Measurements from ENCODE around the gene KLF16.

Gene KLF16

DNA sequence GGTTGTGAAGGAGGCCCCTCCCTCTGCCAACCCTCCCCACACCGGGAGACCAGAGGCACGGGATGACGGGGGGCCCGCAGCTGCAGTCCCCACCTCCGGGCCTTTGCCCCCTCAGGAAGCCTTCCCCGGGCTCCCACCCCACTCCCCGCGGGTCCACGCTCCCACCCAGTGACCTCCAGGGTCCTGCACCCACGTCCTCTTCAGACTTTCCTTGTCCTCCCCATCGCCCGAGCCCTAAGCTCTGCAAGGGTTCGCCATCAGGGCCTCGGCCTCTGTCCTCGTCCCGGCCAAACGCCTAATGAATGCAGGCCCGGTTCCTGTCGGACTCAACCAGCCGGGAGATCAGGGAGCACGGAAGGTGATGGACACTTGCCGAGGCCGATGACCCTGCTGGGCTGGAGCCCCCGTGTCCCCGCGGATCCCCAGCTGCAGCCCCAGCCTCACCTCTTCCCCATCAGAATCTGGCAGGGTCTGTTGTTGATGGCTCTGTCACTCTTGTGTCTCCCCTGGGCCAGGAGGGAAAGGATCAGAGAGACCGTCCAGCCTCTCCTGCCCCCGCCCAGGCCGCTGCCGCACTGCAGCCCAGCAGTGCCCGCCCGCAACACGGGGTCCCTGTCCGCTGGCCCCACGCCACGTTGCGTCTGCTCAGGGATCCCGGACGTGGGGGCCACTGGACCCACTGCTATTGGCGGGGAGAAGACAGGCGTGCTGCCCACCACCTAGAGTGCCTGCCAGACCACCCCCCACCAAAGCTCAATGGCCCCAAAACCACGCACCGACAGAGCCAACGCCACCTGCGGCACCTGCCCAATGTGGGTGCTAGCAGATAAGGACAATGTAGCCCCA, 57.0 kb downstream of the KLF16 start:
- H3K4me1 ChIP-seq (ENCODE audit: control insufficient read depth in 2 of 2, insufficient read depth in 1 of 2, low read depth in 1 of 2, low read length in 2 of 2) = peaks cover 0 to 3% of the 10 kb centered on the region in 2 donors
- peaks cover 0 to 5% (median 0%) of the 10 kb centered on the region in 3 experiments for H3K27me3 ChIP-seq (ENCODE audit: control insufficient read depth in 3 of 3, insufficient read depth in 3 of 3, low read depth in 1 of 3, low read length in 3 of 3)
- no peak overlapping the region for H3K4me3 ChIP-seq (ENCODE audit: low read length in 2 of 2)
- H3K27ac ChIP-seq (replicated peaks; ENCODE audit: low read length) = no peak overlapping the region
- H2BK5ac ChIP-seq (ENCODE audit: low read length) = peak overlapping the region; percentile 82
- H4K8ac ChIP-seq (ENCODE audit: low read depth, low read length) = no peak overlapping the region
- peak overlapping the region; percentile 56 for H2AFZ ChIP-seq (ENCODE audit: low read length)
- H3K18ac ChIP-seq (ENCODE audit: low read length) = no peak overlapping the region
- H3K36me3 ChIP-seq (replicated peaks in 1 of 2; ENCODE audit: control insufficient read depth in 2 of 2, insufficient read depth in 2 of 2, low read length in 2 of 2) = no peaks in the 10 kb centered on the region
- H2AK5ac ChIP-seq (ENCODE audit: low read depth, low read length) = peak overlapping the region; percentile 84
- no CpG with 5 or more reads among the region's 45 CpGs for WGBS, 2 donors (ENCODE audit: extremely low coverage in 2 of 2, insufficient read length in 2 of 2, insufficient replicate concordance in 1 of 2)
- peaks cover 2% of the 10 kb centered on the region for H3K79me1 ChIP-seq (ENCODE audit: low read depth, low read length)
- H3K23ac ChIP-seq (ENCODE audit: low read depth, low read length, poor library complexity) = peak overlapping the region; percentile 91
- DNase-seq (ENCODE audit: low spot score) = no peak
- H3K9me3 ChIP-seq (replicated peaks in 1 of 2; ENCODE audit: control insufficient read depth in 2 of 2, insufficient read depth in 1 of 2, low read depth in 1 of 2, low read length in 2 of 2) = no peaks in the 10 kb centered on the region
- peak overlapping the region; percentile 58 for H2BK12ac ChIP-seq (ENCODE audit: low read length)
- H3K4ac ChIP-seq (ENCODE audit: low read length) = no peak overlapping the region
- no peak overlapping the region for H4K91ac ChIP-seq (ENCODE audit: low read depth, low read length, poor library complexity)
- no peak overlapping the region for H3K4me2 ChIP-seq (ENCODE audit: insufficient read depth, low read length, poor library complexity, severe bottlenecking)
- peak overlapping the region; percentile 6 for H2BK15ac ChIP-seq (ENCODE audit: low read length)
- peak overlapping the region; percentile 1 for H2BK120ac ChIP-seq (ENCODE audit: low read depth, low read length)
- H3K9ac ChIP-seq (ENCODE audit: low read depth, low read length, poor library complexity) = no peak overlapping the region
- H3K14ac ChIP-seq (ENCODE audit: low read length) = no peak overlapping the region

DNA sequence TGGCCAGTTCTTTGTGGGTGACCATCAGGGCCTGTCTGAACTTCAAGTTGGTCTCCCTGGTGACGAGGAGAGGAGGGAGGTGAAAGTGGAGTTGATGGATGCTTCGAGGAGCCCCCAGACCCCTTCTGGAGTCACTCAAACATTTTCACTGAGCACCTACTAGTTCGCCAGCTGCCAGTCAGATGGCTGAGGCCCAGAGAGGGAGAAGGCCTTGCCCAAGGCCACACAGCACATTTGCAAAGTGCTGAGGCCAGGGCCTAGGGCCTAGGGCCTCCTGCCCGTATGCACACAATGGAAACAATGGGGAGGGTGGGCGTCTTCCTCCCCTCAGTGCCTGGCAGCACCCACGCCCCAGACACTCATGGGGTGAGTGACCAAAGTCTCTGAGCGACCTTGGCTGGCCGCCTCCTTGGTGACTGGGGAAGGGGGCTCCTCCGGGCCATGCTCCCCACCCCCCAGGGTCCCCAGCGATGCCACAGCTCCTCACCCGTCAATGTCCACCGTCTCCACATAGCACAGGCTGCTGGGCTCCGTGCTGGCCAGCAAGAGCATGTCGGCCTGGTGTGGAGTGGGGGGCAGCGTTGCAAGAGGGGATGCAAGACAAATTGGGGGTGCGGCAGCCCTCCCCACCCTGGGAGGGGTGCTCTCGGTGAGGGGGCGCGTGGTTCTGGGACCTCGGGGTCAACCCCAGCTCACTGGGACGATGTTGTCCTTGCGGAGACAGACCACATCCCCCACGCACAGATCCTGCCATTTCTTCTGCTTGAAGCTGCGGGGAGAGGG, 57.8 kb downstream of the KLF16 start:
- DNase-seq (ENCODE audit: low spot score) = no peak
- Histone ChIP-seq H2BK15ac (ENCODE audit: low read length) (peak overlapping the region; percentile 92), H3K14ac (ENCODE audit: low read length) (peak overlapping the region; percentile 4), H2AFZ (ENCODE audit: low read length) (no peak overlapping the region), H2BK120ac (ENCODE audit: low read depth, low read length) (no peak overlapping the region), H2AK5ac (ENCODE audit: low read depth, low read length) (peak overlapping the region; percentile 84), H3K18ac (ENCODE audit: low read length) (peak overlapping the region; percentile 85), H3K79me1 (ENCODE audit: low read depth, low read length) (peaks cover 2% of the 10 kb centered on the region), H2BK5ac (ENCODE audit: low read length) (no peak overlapping the region), H3K9ac (ENCODE audit: low read depth, low read length, poor library complexity) (peak overlapping the region; percentile 50), H3K27ac (replicated peaks; ENCODE audit: low read length) (no peak overlapping the region), H3K23ac (ENCODE audit: low read depth, low read length, poor library complexity) (peak overlapping the region; percentile 73), H3K4me3 (ENCODE audit: low read length in 2 of 2) (no peak overlapping the region), H3K36me3 (replicated peaks in 1 of 2; ENCODE audit: control insufficient read depth in 2 of 2, insufficient read depth in 2 of 2, low read length in 2 of 2) (no peaks in the 10 kb centered on the region), H3K9me3 (replicated peaks in 1 of 2; ENCODE audit: control insufficient read depth in 2 of 2, insufficient read depth in 1 of 2, low read depth in 1 of 2, low read length in 2 of 2) (no peaks in the 10 kb centered on the region), H4K91ac (ENCODE audit: low read depth, low read length, poor library complexity) (no peak overlapping the region), H4K8ac (ENCODE audit: low read depth, low read length) (no peak overlapping the region), H3K4me1 (ENCODE audit: control insufficient read depth in 2 of 2, insufficient read depth in 1 of 2, low read depth in 1 of 2, low read length in 2 of 2) (peaks cover 0 to 3% of the 10 kb centered on the region in 2 donors), H3K4ac (ENCODE audit: low read length) (no peak overlapping the region), H3K27me3 (ENCODE audit: control insufficient read depth in 3 of 3, insufficient read depth in 3 of 3, low read depth in 1 of 3, low read length in 3 of 3) (peaks cover 0 to 1% (median 0%) of the 10 kb centered on the region in 3 experiments), H2BK12ac (ENCODE audit: low read length) (no peak overlapping the region), H3K4me2 (ENCODE audit: insufficient read depth, low read length, poor library complexity, severe bottlenecking) (no peak overlapping the region)
- no CpG with 5 or more reads among the region's 24 CpGs for WGBS, 2 donors (ENCODE audit: extremely low coverage in 2 of 2, insufficient read length in 2 of 2, insufficient replicate concordance in 1 of 2)

GRCh38 chr19:1804858-1805257, 58.5 kb downstream of the KLF16 start:
- no peak overlapping the region for H2BK12ac ChIP-seq (ENCODE audit: low read length)
- H3K4me1 ChIP-seq (ENCODE audit: control insufficient read depth in 2 of 2, insufficient read depth in 1 of 2, low read depth in 1 of 2, low read length in 2 of 2) = peaks cover 0 to 3% of the 10 kb centered on the region in 2 donors
- H2BK5ac ChIP-seq (ENCODE audit: low read length) = no peak overlapping the region
- WGBS, 2 donors (ENCODE audit: extremely low coverage in 2 of 2, insufficient read length in 2 of 2, insufficient replicate concordance in 1 of 2) = no CpG with 5 or more reads among the region's 6 CpGs
- DNase-seq (ENCODE audit: low spot score) = no peak
- no peak overlapping the region for H3K14ac ChIP-seq (ENCODE audit: low read length)
- no peaks in the 10 kb centered on the region for H3K27me3 ChIP-seq (ENCODE audit: control insufficient read depth in 3 of 3, insufficient read depth in 3 of 3, low read depth in 1 of 3, low read length in 3 of 3)
- no peak overlapping the region for H3K23ac ChIP-seq (ENCODE audit: low read depth, low read length, poor library complexity)
- no peak overlapping the region for H3K4me3 ChIP-seq (ENCODE audit: low read length in 2 of 2)
- no peak overlapping the region for H4K8ac ChIP-seq (ENCODE audit: low read depth, low read length)
- H3K36me3 ChIP-seq (replicated peaks in 1 of 2; ENCODE audit: control insufficient read depth in 2 of 2, insufficient read depth in 2 of 2, low read length in 2 of 2) = no peaks in the 10 kb centered on the region
- no peak overlapping the region for H2AFZ ChIP-seq (ENCODE audit: low read length)
- no peak overlapping the region for H4K91ac ChIP-seq (ENCODE audit: low read depth, low read length, poor library complexity)
- no peak overlapping the region for H3K27ac ChIP-seq (replicated peaks; ENCODE audit: low read length)
- H3K4me2 ChIP-seq (ENCODE audit: insufficient read depth, low read length, poor library complexity, severe bottlenecking) = no peak overlapping the region
- H3K9me3 ChIP-seq (replicated peaks in 1 of 2; ENCODE audit: control insufficient read depth in 2 of 2, insufficient read depth in 1 of 2, low read depth in 1 of 2, low read length in 2 of 2) = no peaks in the 10 kb centered on the region
- H2BK120ac ChIP-seq (ENCODE audit: low read depth, low read length) = no peak overlapping the region
- peaks cover 3% of the 10 kb centered on the region for H3K79me1 ChIP-seq (ENCODE audit: low read depth, low read length)
- H3K4ac ChIP-seq (ENCODE audit: low read length) = no peak overlapping the region
- H2BK15ac ChIP-seq (ENCODE audit: low read length) = no peak overlapping the region
- no peak overlapping the region for H2AK5ac ChIP-seq (ENCODE audit: low read depth, low read length)
- no peak overlapping the region for H3K18ac ChIP-seq (ENCODE audit: low read length)
- no peak overlapping the region for H3K9ac ChIP-seq (ENCODE audit: low read depth, low read length, poor library complexity)
